GM12878 (cell line): ENCODE data around the gene PPT1. TPM values are rescaled to one million over a fixed set of nuclear protein-coding genes. Genes with fewer than 3 reads are reported as not detected.

Source experiments
- BMI1 ChIP-seq: fragments of 450-650 bp; IDR thresholded peaks from 2 replicates; pipeline ENCODE4 v1.6.1; 2016; ENCODE audit warnings: mild to moderate bottlenecking, moderate library complexity, borderline replicate concordance
- CREM ChIP-seq: IDR thresholded peaks from 2 replicates; pipeline ENCODE4 v1.6.1; 2014; ENCODE audit warnings: antibody characterized with exemption, low read depth
- DPF2 ChIP-seq: fragments of 450-650 bp; IDR thresholded peaks from 2 replicates; pipeline ENCODE4 v1.6.1; 2017; ENCODE audit warnings: mild to moderate bottlenecking
- HCFC1 ChIP-seq: fragments of 150-350 bp; IDR thresholded peaks from 2 replicates; pipeline ENCODE4 v1.6.1; 2014; ENCODE audit warnings: low read length
- MEF2A ChIP-seq: IDR thresholded peaks from 2 replicates; pipeline ENCODE4 v1.6.1; 2011; ENCODE audit warnings: low read depth, mild to moderate bottlenecking, low read length, moderate library complexity; ENCODE audit not compliant: insufficient read depth
- PAX8 ChIP-seq: fragments of 450-650 bp; IDR thresholded peaks from 2 replicates; pipeline ENCODE4 v1.6.1; 2017; ENCODE audit warnings: mild to moderate bottlenecking, moderate library complexity
- RAD21 ChIP-seq: IDR thresholded peaks from 2 replicates; pipeline ENCODE4 v1.6.1; 2011; ENCODE audit warnings: mild to moderate bottlenecking, low read depth, low read length, moderate library complexity; ENCODE audit not compliant: insufficient read depth
- RFX5 ChIP-seq: IDR thresholded peaks from 2 replicates; pipeline ENCODE4 v1.6.1; 2011; ENCODE audit warnings: low read depth, low read length, improper control_type of control experiment
- SMC3 ChIP-seq: IDR thresholded peaks from 2 replicates; pipeline ENCODE4 v1.6.1; 2011; ENCODE audit warnings: low read length, improper control_type of control experiment, borderline replicate concordance
- SP1 ChIP-seq: IDR thresholded peaks from one replicate; pipeline ENCODE4 v1.6.1; 2011; ENCODE audit warnings: low read depth, low read length
- SREBF2 ChIP-seq: IDR thresholded peaks from 2 replicates; pipeline ENCODE4 v1.6.1; 2012; ENCODE audit warnings: mild to moderate bottlenecking, low read length
- SUPT20H ChIP-seq: IDR thresholded peaks from 2 replicates; pipeline ENCODE4 v1.6.1; 2011; ENCODE audit warnings: low read depth, mild to moderate bottlenecking, low read length, moderate library complexity, borderline replicate concordance; ENCODE audit not compliant: control insufficient read depth
- TAF1 ChIP-seq: IDR thresholded peaks from 2 replicates; pipeline ENCODE4 v1.6.1; 2011; ENCODE audit warnings: mild to moderate bottlenecking, low read depth, low read length, borderline replicate concordance
- TCF3 ChIP-seq: IDR thresholded peaks from 2 replicates; pipeline ENCODE4 v1.6.1; 2012; ENCODE audit warnings: low read depth, mild to moderate bottlenecking, low read length, borderline replicate concordance; ENCODE audit not compliant: insufficient read depth
- WRNIP1 ChIP-seq: IDR thresholded peaks from 2 replicates; pipeline ENCODE4 v1.6.1; 2011; ENCODE audit warnings: low read depth, low read length, improper control_type of control experiment, borderline replicate concordance
- YY1 ChIP-seq: IDR thresholded peaks from 2 replicates; pipeline ENCODE4 v1.6.1; 2011; ENCODE audit warnings: low read depth, mild to moderate bottlenecking, low read length
- ZBED1 ChIP-seq: IDR thresholded peaks from 2 replicates; pipeline ENCODE4 v1.6.1; 2016; ENCODE audit warnings: borderline replicate concordance
- ZNF24 ChIP-seq: fragments of 450-650 bp; IDR thresholded peaks from 2 replicates; pipeline ENCODE4 v1.6.1; 2017; ENCODE audit warnings: antibody characterized with exemption, mild to moderate bottlenecking
- ZNF274 ChIP-seq: IDR thresholded peaks from one replicate; pipeline ENCODE4 v1.8.0; 2011; ENCODE audit not compliant: insufficient read length, insufficient read depth
- polyA plus RNA-seq, 11 experiments: library from polyadenylated mRNA; depleted of rRNA in 4 of 11; unstranded in 6 of 11; stranded (reverse) in 5 of 11; fragments of >200 nt; fragmentation: Nextera tagmentation in 4 of 11; fragmentation: Illumina TruSeq in 1 of 11; extraction: Ambion mirVana in 4 of 11; extraction: Trizol in 1 of 11; gene quantifications; 1 replicate in 1 of 11; 2 replicates in 10 of 11; pipeline versions ENCODE4 v1.2.1 to v1.2.3, GENCODE V29; 2011 to 2016; ENCODE audit warnings: inconsistent platforms in 2 of 11, missing spikeins in 2 of 11, low read depth in 1 of 11
- total RNA-seq, 4 experiments: library from RNA; depleted of rRNA in 3 of 4; stranded (reverse); fragments of >200 nt in 3 of 4; fragmentation: Illumina TruSeq in 1 of 4; extraction: Trizol in 1 of 4; gene quantifications; 2 replicates each; pipeline versions ENCODE4 v1.2.1 to v1.2.3, GENCODE V29; 2013 to 2021
- TF ChIP-seq, protein P1 (sequence below): fragments of 450-650 bp; IDR thresholded peaks from 2 replicates; pipeline ENCODE4 v1.6.1; 2017; ENCODE audit warnings: mild to moderate bottlenecking
- TF ChIP-seq, protein P2 (sequence below): fragments of 450-650 bp; IDR thresholded peaks from 2 replicates; pipeline ENCODE4 v1.6.1; 2016; ENCODE audit warnings: mild to moderate bottlenecking
- TF ChIP-seq, protein P3 (sequence below): IDR thresholded peaks from 2 replicates; pipeline ENCODE4 v1.6.1; 2011; ENCODE audit warnings: low read depth, mild to moderate bottlenecking, low read length, moderate library complexity, borderline replicate concordance; ENCODE audit errors: extremely low read depth
- TF ChIP-seq, protein P4 (sequence below): fragments of 450-650 bp; IDR thresholded peaks from 2 replicates; pipeline ENCODE4 v1.6.1; 2017; ENCODE audit warnings: low read depth, mild to moderate bottlenecking, moderate library complexity
- TF ChIP-seq, protein P5 (sequence below): IDR thresholded peaks from 2 replicates; pipeline ENCODE4 v1.6.1; 2012; ENCODE audit warnings: low read depth, low read length, improper control_type of control experiment

Gene PPT1
- total and polyA plus RNA-seq, 10 of the 15 experiments (the other 5 are each of a cell fraction or from before 2014, with no cell fraction given) = 50.4 to 147 (median 103) TPM

DNA sequence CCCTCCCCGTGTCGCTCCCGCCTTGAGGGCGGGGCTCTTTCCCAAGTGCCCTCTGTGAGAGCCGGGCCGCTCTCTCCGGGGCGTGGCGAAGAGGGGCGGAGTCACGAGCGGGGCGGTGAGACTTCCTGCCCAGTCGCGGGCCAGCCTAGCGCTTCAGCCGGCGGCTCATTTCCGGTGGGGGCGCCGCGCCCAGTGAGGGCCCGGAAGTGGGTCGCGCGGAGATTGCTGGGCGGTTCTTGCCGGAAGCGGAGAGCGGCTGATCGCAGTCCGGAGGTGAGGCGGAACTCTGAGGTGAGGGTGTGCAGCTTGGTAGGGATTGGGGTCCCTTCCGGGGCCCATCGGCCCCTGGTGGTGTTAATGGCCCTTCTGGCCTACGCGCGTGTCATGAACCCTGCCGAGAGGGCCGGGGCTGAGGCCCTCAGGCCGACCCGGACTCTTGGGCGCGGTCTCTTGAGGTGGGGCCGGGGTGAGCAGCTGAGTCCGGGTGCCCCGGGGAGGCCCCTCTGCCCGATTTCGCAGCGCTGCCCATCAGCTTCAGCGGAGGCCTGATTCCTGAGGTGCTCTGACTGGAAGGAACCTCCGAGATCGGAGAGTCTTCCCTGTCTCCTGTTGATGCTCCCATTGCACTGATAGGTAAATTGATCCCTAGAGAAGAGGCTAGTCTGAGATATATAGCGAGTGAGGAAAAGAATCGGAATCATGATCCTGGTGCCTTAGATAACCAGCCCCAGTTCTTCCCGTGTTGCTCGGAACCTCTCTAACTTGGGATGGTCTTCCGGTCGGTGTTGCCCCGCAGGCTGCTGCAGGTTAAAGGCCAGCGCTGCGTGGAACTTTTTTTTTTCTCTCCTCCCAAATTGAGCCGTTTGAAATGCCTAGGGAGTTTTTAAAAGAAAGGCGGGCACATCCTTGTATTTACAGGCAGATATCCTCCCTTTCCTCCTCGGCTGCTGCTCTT lies 56.3 kb downstream of the PPT1 start, which contains the start of gene CAP1 (continued):
- no peak for TF ChIP-seq PAX8
- no peak for TF ChIP-seq RFX5
- no peak for TF ChIP-seq ZNF24
- TF ChIP-seq TAF1 = peak; percentile 86
- TF ChIP-seq, protein P1, sequence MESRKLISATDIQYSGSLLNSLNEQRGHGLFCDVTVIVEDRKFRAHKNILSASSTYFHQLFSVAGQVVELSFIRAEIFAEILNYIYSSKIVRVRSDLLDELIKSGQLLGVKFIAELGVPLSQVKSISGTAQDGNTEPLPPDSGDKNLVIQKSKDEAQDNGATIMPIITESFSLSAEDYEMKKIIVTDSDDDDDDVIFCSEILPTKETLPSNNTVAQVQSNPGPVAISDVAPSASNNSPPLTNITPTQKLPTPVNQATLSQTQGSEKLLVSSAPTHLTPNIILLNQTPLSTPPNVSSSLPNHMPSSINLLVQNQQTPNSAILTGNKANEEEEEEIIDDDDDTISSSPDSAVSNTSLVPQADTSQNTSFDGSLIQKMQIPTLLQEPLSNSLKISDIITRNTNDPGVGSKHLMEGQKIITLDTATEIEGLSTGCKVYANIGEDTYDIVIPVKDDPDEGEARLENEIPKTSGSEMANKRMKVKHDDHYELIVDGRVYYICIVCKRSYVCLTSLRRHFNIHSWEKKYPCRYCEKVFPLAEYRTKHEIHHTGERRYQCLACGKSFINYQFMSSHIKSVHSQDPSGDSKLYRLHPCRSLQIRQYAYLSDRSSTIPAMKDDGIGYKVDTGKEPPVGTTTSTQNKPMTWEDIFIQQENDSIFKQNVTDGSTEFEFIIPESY = no peak
- 0 out of 2 replicates have a peak, but pooled peaks have one; percentile 32 for TF ChIP-seq SREBF2
- no peak for TF ChIP-seq SUPT20H
- no peak for TF ChIP-seq MEF2A
- TF ChIP-seq HCFC1 = peak; percentile 77
- TF ChIP-seq, protein P2, sequence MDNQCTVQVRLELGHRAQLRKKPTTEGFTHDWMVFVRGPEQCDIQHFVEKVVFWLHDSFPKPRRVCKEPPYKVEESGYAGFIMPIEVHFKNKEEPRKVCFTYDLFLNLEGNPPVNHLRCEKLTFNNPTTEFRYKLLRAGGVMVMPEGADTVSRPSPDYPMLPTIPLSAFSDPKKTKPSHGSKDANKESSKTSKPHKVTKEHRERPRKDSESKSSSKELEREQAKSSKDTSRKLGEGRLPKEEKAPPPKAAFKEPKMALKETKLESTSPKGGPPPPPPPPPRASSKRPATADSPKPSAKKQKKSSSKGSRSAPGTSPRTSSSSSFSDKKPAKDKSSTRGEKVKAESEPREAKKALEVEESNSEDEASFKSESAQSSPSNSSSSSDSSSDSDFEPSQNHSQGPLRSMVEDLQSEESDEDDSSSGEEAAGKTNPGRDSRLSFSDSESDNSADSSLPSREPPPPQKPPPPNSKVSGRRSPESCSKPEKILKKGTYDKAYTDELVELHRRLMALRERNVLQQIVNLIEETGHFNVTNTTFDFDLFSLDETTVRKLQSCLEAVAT = no peak
- peak; percentile 70 for TF ChIP-seq SP1
- TF ChIP-seq DPF2 = no peak; the same call in 1 of the 2 replicates
- no peak for TF ChIP-seq BMI1
- TF ChIP-seq WRNIP1 = peak; percentile 35; the same call in 1 of the 2 replicates
- TF ChIP-seq, protein P3, sequence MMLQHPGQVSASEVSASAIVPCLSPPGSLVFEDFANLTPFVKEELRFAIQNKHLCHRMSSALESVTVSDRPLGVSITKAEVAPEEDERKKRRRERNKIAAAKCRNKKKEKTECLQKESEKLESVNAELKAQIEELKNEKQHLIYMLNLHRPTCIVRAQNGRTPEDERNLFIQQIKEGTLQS = no peak
- TF ChIP-seq TCF3 = 0 out of 2 replicates have a peak, but pooled peaks have one; percentile 36
- TF ChIP-seq YY1 = peak; percentile 84
- TF ChIP-seq, protein P4, sequence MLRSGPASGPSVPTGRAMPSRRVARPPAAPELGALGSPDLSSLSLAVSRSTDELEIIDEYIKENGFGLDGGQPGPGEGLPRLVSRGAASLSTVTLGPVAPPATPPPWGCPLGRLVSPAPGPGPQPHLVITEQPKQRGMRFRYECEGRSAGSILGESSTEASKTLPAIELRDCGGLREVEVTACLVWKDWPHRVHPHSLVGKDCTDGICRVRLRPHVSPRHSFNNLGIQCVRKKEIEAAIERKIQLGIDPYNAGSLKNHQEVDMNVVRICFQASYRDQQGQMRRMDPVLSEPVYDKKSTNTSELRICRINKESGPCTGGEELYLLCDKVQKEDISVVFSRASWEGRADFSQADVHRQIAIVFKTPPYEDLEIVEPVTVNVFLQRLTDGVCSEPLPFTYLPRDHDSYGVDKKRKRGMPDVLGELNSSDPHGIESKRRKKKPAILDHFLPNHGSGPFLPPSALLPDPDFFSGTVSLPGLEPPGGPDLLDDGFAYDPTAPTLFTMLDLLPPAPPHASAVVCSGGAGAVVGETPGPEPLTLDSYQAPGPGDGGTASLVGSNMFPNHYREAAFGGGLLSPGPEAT = no peak
- no peak for TF ChIP-seq RAD21
- TF ChIP-seq, protein P5, sequence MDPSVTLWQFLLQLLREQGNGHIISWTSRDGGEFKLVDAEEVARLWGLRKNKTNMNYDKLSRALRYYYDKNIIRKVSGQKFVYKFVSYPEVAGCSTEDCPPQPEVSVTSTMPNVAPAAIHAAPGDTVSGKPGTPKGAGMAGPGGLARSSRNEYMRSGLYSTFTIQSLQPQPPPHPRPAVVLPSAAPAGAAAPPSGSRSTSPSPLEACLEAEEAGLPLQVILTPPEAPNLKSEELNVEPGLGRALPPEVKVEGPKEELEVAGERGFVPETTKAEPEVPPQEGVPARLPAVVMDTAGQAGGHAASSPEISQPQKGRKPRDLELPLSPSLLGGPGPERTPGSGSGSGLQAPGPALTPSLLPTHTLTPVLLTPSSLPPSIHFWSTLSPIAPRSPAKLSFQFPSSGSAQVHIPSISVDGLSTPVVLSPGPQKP = peak; percentile 96
- TF ChIP-seq ZNF274 = no peak
- TF ChIP-seq ZBED1 = no peak
- TF ChIP-seq SMC3 = no peak
- TF ChIP-seq CREM = 0 out of 2 replicates have a peak, but pooled peaks have one; percentile 16
